Measurements from ENCODE around the gene PADI4.

Gene PADI4

GRCh38 chr1:17272066-17272465 is 35.9 kb upstream of the PADI4 start:
- TF ChIP-seq RAD21 (IDR thresholded peaks at IDR 0.05; ENCODE audit: low read depth): no peak
- TF ChIP-seq EGR1 (IDR thresholded peaks at IDR 0.05): no peak

DNA sequence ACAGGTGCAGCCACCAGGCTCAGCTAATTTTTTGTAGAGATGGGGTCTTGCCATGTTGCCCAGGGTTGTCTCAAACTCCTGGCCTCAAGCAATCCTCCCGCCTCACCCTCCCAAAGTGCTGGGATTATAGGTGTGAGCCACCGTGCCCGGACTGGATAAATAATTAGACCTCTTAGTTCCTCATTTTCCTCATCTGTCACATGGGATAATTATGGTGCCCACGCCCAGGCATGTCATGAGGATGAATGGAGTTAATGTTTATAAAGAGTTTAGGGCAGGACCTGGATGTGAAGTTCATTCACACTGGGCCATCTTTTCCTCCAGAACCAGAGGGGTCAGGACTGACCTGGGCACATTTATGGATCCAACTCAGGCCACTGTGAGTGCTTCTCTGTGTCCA is 35.4 kb upstream of the PADI4 start:
- no peak for TF ChIP-seq YY1 (IDR thresholded peaks at IDR 0.05; ENCODE audit: low read depth)
- no peak for TF ChIP-seq TEAD4 (IDR thresholded peaks at IDR 0.05)
- TF ChIP-seq NFIC (IDR thresholded peaks at IDR 0.05): no peak
- no peak for TF ChIP-seq CEBPB (IDR thresholded peaks at IDR 0.05)
- no peak for TF ChIP-seq EP300 (IDR thresholded peaks at IDR 0.05; ENCODE audit: borderline replicate concordance)
- no peak for TF ChIP-seq ZBTB7A (IDR thresholded peaks at IDR 0.05; ENCODE audit: low read depth)
- TF ChIP-seq USF1 (IDR thresholded peaks at IDR 0.05): no peak

DNA sequence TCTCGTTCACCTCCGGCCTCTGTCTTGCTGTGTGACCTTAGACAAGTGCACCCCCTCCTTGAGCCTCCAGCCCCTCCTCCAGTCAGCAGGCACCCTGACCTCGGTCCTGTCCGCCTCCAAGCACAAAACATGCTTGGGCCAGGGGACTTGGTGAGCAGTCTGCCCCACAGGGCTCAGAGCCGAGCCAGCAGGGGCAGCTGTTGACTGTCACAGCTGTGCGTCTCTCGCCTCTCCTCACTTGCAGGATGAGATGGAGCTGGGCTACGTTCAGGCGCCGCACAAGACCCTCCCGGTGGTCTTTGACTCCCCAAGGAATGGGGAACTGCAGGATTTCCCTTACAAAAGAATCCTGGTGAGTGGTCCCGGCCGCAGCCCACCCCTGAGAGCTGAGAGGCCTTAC is 34.9 kb upstream of the PADI4 start:
- TF ChIP-seq ZBTB7A (IDR thresholded peaks at IDR 0.05; ENCODE audit: low read depth) (no peak), YY1 (IDR thresholded peaks at IDR 0.05; ENCODE audit: low read depth) (no peak), TEAD4 (IDR thresholded peaks at IDR 0.05) (no peak), FOXM1 (IDR thresholded peaks at IDR 0.05; ENCODE audit: borderline replicate concordance, low read depth) (no peak), USF1 (IDR thresholded peaks at IDR 0.05) (no peak), CEBPB (IDR thresholded peaks at IDR 0.05) (no peak), REST (IDR thresholded peaks at IDR 0.05; ENCODE audit: low read depth) (no peak), RAD21 (IDR thresholded peaks at IDR 0.05; ENCODE audit: low read depth) (no peak), TCF12 (IDR thresholded peaks at IDR 0.05; ENCODE audit: low read depth) (no peak), TAF1 (IDR thresholded peaks at IDR 0.05; ENCODE audit: low read depth) (no peak), CREB1 (IDR thresholded peaks at IDR 0.05; ENCODE audit: low read depth) (no peak), NFIC (IDR thresholded peaks at IDR 0.05) (no peak), EGR1 (IDR thresholded peaks at IDR 0.05) (no peak), EP300 (IDR thresholded peaks at IDR 0.05; ENCODE audit: borderline replicate concordance) (no peak)
- TF ChIP-seq, protein P1, sequence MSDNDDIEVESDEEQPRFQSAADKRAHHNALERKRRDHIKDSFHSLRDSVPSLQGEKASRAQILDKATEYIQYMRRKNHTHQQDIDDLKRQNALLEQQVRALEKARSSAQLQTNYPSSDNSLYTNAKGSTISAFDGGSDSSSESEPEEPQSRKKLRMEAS (IDR thresholded peaks at IDR 0.05): no peak

DNA sequence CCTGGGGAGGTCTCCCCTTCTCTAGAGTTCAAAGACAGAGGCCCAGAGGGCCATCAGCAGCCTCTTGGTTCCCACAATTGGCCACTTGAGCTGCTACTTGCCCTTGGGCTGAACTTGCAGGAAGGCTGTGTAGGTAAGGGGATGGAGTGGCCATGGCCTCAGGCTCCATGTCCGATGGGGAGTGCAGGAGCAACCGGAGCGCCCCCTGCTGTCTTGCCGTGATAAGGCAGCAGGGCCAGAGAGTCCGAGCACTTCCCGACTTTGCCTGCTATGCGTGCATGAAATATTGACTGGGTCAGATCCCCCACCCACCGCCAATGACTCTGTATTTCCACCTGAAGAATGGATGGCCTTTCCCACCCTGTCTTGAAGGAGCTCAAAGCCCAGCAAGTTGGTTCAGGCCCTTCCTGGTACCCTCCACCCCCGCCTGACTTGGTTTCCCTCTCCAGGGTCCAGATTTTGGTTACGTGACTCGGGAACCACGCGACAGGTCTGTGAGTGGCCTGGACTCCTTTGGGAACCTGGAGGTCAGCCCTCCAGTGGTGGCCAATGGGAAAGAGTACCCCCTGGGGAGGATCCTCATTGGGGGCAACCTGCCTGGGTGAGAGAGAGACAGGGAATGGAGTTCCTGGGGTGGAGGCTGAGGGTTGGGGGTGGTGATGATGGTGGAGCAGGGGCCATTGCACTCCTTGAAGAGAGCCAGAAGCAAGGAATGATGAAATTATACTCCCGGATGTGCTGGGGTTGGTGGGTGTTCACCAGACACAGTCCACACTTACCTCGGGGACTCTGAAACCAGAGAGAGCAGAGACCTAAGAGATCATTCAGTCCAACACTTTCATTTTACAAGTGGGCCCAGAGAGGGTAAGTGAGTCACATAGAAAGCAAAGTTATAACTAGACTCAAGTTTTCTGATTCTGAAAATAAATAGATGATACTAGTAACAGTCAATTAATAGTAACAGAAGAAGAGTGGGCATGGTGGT is 33.5 kb upstream of the PADI4 start:
- TF ChIP-seq TEAD4 (IDR thresholded peaks at IDR 0.05) (no peak), ZBTB7A (IDR thresholded peaks at IDR 0.05; ENCODE audit: low read depth) (no peak), REST (IDR thresholded peaks at IDR 0.05; ENCODE audit: low read depth) (no peak), USF1 (IDR thresholded peaks at IDR 0.05) (no peak), EGR1 (IDR thresholded peaks at IDR 0.05) (no peak), CREB1 (IDR thresholded peaks at IDR 0.05; ENCODE audit: low read depth) (no peak), YY1 (IDR thresholded peaks at IDR 0.05; ENCODE audit: low read depth) (peak; percentile 62; the same call in 1 of the 2 replicates), RAD21 (IDR thresholded peaks at IDR 0.05; ENCODE audit: low read depth) (peak; percentile 79), EP300 (IDR thresholded peaks at IDR 0.05; ENCODE audit: borderline replicate concordance) (no peak), CEBPB (IDR thresholded peaks at IDR 0.05) (no peak), NFIC (IDR thresholded peaks at IDR 0.05) (no peak)
- TF ChIP-seq, protein P1 (IDR thresholded peaks at IDR 0.05): no peak

- no peak for TF ChIP-seq REST (IDR thresholded peaks at IDR 0.05; ENCODE audit: low read depth)
- TF ChIP-seq EP300 (IDR thresholded peaks at IDR 0.05; ENCODE audit: borderline replicate concordance): peak; percentile 83
- TF ChIP-seq FOXM1 (IDR thresholded peaks at IDR 0.05; ENCODE audit: borderline replicate concordance, low read depth): no peak
- TF ChIP-seq RAD21 (IDR thresholded peaks at IDR 0.05; ENCODE audit: low read depth): peak; percentile 39; the same call in 1 of the 2 replicates
- TF ChIP-seq NFIC (IDR thresholded peaks at IDR 0.05): peak; percentile 94
- no peak for TF ChIP-seq CREB1 (IDR thresholded peaks at IDR 0.05; ENCODE audit: low read depth)
- TF ChIP-seq TCF12 (IDR thresholded peaks at IDR 0.05; ENCODE audit: low read depth): peak; percentile 77; the same call in 1 of the 2 replicates
- peak; percentile 53; the same call in 1 of the 2 replicates for TF ChIP-seq TEAD4 (IDR thresholded peaks at IDR 0.05)
Observed at GRCh38 chr1:17276568-17276967, 31.4 kb upstream of the PADI4 start.
